GM12892 (cell line): ENCODE measurements around the gene DCC.

Source experiments
- POLR2A ChIP-seq: IDR thresholded peaks from 2 replicates; pipeline ENCODE4 v1.6.1; 2011; ENCODE audit warnings: low read depth, low read length, control low read depth
- POLR2AphosphoS5 ChIP-seq: IDR thresholded peaks from 2 replicates; pipeline ENCODE4 v1.6.1; 2011; ENCODE audit warnings: low read depth, low read length, control low read depth
- TAF1 ChIP-seq: IDR thresholded peaks from 2 replicates; pipeline ENCODE4 v1.6.1; 2011; ENCODE audit warnings: low read depth, mild to moderate bottlenecking, control low read depth, low read length, borderline replicate concordance

- no peak for TF ChIP-seq POLR2A
- no peak for TF ChIP-seq TAF1
- TF ChIP-seq POLR2AphosphoS5, result no peak
Observed at GRCh38 chr18:52349498-52349897, 9.5 kb downstream of the DCC start.
